GM18858 (cell line): Measurements from ENCODE around the gene ZNF567.

Source experiments
- ATAC-seq: cut with Tn5 transposase; IDR thresholded peaks from one replicate; pipeline ENCODE4 v1.9.1; 2021; ENCODE audit not compliant: unreplicated experiment

The ZNF567 gene

DNA sequence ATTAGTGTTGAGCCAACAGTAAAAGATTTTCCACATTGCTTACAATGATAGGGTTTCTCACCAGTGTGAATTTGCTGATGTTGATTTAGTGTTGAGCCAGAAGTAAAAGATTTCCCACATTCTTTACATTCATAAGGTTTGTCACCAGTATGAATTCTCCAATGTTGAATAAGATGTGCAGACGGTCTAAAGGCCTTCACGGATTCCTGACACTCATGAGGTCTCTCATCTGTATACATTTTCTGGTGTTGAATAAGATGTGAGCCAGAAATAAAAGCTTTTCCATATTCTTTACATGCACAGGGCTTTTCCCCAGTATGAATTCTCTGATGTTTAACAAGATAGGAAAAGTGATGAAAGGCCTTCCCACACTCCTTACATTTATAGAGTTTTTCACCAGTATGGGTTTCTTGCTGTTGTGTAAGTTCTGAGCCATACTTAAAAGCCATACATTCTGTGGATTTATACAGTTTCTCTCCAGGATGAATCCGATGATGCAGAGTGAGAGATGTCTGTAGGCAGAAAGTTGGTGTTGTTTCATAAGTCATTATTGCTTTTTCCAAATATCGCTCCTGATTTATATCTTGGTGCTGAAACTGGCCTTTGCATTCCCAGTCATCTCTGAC is 62.8 kb downstream of the ZNF567 start:
- no peak for ATAC-seq
